ENCODE measurements around the gene LAT.

The LAT gene

GRCh38 chr16:29011112-29011511 is 26.3 kb downstream of the LAT start:
- no peak overlapping the region for H3K4me3 ChIP-seq (ENCODE audit: low read depth, low read length)
- TF ChIP-seq, protein P1, sequence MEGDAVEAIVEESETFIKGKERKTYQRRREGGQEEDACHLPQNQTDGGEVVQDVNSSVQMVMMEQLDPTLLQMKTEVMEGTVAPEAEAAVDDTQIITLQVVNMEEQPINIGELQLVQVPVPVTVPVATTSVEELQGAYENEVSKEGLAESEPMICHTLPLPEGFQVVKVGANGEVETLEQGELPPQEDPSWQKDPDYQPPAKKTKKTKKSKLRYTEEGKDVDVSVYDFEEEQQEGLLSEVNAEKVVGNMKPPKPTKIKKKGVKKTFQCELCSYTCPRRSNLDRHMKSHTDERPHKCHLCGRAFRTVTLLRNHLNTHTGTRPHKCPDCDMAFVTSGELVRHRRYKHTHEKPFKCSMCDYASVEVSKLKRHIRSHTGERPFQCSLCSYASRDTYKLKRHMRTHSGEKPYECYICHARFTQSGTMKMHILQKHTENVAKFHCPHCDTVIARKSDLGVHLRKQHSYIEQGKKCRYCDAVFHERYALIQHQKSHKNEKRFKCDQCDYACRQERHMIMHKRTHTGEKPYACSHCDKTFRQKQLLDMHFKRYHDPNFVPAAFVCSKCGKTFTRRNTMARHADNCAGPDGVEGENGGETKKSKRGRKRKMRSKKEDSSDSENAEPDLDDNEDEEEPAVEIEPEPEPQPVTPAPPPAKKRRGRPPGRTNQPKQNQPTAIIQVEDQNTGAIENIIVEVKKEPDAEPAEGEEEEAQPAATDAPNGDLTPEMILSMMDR (IDR thresholded peaks at IDR 0.05; ENCODE audit: low read depth, low read length), result no peak

- no peak overlapping the region for H3K4me3 ChIP-seq (ENCODE audit: low read depth, low read length)
- TF ChIP-seq, protein P1 (IDR thresholded peaks at IDR 0.05; ENCODE audit: low read depth, low read length), result no peak
Observed at GRCh38 chr16:29011851-29012250, 27.0 kb downstream of the LAT start.

DNA sequence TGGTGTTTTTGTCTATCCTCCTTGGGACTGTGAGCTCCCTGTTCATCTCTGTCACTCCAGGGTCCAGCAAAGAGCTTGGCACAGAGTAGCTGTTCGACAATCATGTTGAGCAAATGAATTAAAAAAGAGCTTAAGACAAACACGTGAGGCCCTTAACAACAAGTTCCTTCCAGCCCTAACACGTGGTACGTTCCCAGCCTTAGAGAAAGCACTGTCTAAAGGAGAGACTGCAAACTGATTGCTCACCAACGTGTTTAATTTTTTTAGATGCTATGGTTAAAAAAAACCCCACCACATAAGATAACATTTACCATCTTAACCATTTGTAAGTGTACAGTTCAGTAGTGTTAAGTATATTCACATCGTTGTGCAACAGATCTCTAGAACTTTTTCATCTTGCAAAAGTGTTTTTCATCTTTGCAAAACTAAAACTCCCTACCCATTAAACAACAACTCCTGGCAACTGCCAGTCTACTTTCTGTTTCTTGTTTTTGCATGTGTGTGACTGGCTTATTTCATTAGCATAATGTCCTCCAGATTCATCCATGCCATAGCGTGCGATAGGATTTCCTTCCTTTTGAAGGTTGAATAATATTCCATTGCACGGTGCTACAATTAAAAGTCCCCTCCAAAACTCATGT is 28.2 kb downstream of the LAT start:
- no peak overlapping the region for H3K4me3 ChIP-seq (ENCODE audit: low read depth, low read length)
- TF ChIP-seq, protein P1 (IDR thresholded peaks at IDR 0.05; ENCODE audit: low read depth, low read length), result no peak

- H3K4me3 ChIP-seq (ENCODE audit: low read depth, low read length), result no peak overlapping the region
- TF ChIP-seq, protein P1 (IDR thresholded peaks at IDR 0.05; ENCODE audit: low read depth, low read length), result no peak
Observed at GRCh38 chr16:29014561-29015069, 29.8 kb downstream of the LAT start.

DNA sequence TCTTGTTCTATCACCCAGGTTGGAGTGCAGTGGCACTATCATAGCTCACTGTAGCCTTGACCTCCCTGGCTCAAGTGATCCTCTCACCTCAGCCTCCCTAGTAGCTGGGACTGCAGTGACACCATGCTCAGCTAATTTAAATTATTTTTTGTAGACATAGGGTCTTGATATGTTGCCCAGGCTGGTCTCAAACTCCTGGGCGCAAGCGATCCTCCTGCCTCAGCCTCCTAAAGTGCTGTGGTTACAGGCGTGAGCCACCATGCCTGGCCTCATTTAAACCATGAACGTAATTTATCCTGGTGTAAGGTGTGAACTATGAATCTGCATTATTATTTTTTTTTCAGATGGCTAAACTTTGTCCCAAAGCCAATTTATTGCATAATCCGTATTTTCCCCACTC is 37.3 kb downstream of the LAT start:
- no peak overlapping the region for H3K4me3 ChIP-seq (ENCODE audit: low read depth, low read length)
- TF ChIP-seq, protein P1 (IDR thresholded peaks at IDR 0.05; ENCODE audit: low read depth, low read length), result no peak

- TF ChIP-seq, protein P1 (IDR thresholded peaks at IDR 0.05; ENCODE audit: low read depth, low read length), result no peak
- H3K4me3 ChIP-seq (ENCODE audit: low read depth, low read length), result no peak overlapping the region
Observed at GRCh38 chr16:29023279-29024277, 38.7 kb downstream of the LAT start.

DNA sequence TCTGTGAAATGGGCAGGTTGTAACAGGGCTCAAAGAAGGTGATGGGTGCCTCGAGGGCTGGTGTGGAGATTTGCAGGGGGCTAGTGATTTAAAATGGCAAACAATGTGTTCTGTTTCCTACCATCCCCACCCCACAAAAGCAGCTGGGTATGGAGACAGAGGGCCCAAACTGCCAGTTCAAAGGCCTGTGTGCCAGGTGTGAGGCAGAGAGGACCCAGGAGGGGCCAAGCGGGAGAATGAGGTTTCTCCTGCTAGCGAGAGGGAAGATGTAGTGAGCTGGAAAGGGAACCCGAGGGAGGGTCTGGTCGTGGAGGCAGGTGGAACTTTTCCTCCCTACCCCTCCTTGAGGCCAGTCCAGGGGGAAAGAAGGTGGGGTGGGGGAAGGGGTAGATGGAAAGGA is 39.4 kb downstream of the LAT start:
- H3K4me3 ChIP-seq (ENCODE audit: low read depth, low read length), result no peak overlapping the region
- TF ChIP-seq, protein P1 (IDR thresholded peaks at IDR 0.05; ENCODE audit: low read depth, low read length), result no peak
